GM19023 (cell line): ENCODE data around the gene BRIP1.
"Not testable (repeated sequence)": the region's sequence is repeated elsewhere in the genome, so short reads cannot be mapped to it uniquely, and the experiment has no call there.

ENCODE experiments used
- ATAC-seq: cut with Tn5 transposase; IDR thresholded peaks from one replicate; pipeline ENCODE4 v1.9.1; 2021; ENCODE audit warnings: mild to moderate bottlenecking, moderate library complexity; ENCODE audit not compliant: unreplicated experiment

Gene BRIP1

GRCh38 chr17:61702450-61702849, 160.9 kb downstream of the BRIP1 start:
- no peak for ATAC-seq

- no peak for ATAC-seq
These were observed 161.3 kb downstream of the BRIP1 start for GRCh38 chr17:61701978-61702377.

GRCh38 chr17:61701334-61701733, 162.0 kb downstream of the BRIP1 start:
- ATAC-seq: no peak

GRCh38 chr17:61700252-61700651, 163.1 kb downstream of the BRIP1 start:
- ATAC-seq: no peak

GRCh38 chr17:61699694-61700093, 163.6 kb downstream of the BRIP1 start:
- ATAC-seq: no peak

GRCh38 chr17:61699032-61699431, 164.3 kb downstream of the BRIP1 start:
- ATAC-seq: no peak

GRCh38 chr17:61698244-61698643, 165.1 kb downstream of the BRIP1 start:
- no peak for ATAC-seq

GRCh38 chr17:61695779-61696337, 167.5 kb downstream of the BRIP1 start:
- no peak for ATAC-seq

GRCh38 chr17:61694095-61694494, 169.2 kb downstream of the BRIP1 start:
- no peak for ATAC-seq

- ATAC-seq: no peak
These were observed 173.6 kb downstream of the BRIP1 start for GRCh38 chr17:61689610-61690180.

GRCh38 chr17:61687769-61688168, 175.6 kb downstream of the BRIP1 start:
- ATAC-seq: no peak

GRCh38 chr17:61686113-61686512, 177.2 kb downstream of the BRIP1 start:
- no peak for ATAC-seq

- ATAC-seq: no peak
These were observed 178.5 kb downstream of the BRIP1 start for GRCh38 chr17:61684818-61685217.

- ATAC-seq: no peak
These were observed 179.2 kb downstream of the BRIP1 start for GRCh38 chr17:61684172-61684571.

GRCh38 chr17:61683466-61683865, 179.9 kb downstream of the BRIP1 start:
- no peak for ATAC-seq

GRCh38 chr17:61680921-61681320, 182.4 kb downstream of the BRIP1 start:
- no peak for ATAC-seq

GRCh38 chr17:61678339-61678738, 185.0 kb downstream of the BRIP1 start:
- ATAC-seq: no peak

- ATAC-seq: not testable (repeated sequence)
These were observed 186.0 kb downstream of the BRIP1 start for GRCh38 chr17:61677150-61677811.

- ATAC-seq: not testable (repeated sequence)
These were observed 186.8 kb downstream of the BRIP1 start for GRCh38 chr17:61676522-61676921.

GRCh38 chr17:61674609-61675008, 188.7 kb downstream of the BRIP1 start:
- not testable (repeated sequence) for ATAC-seq

GRCh38 chr17:61673019-61673897, 190.1 kb downstream of the BRIP1 start:
- ATAC-seq: not testable (repeated sequence)
